ENCODE data around the gene KRT84.

Gene KRT84, protein sequence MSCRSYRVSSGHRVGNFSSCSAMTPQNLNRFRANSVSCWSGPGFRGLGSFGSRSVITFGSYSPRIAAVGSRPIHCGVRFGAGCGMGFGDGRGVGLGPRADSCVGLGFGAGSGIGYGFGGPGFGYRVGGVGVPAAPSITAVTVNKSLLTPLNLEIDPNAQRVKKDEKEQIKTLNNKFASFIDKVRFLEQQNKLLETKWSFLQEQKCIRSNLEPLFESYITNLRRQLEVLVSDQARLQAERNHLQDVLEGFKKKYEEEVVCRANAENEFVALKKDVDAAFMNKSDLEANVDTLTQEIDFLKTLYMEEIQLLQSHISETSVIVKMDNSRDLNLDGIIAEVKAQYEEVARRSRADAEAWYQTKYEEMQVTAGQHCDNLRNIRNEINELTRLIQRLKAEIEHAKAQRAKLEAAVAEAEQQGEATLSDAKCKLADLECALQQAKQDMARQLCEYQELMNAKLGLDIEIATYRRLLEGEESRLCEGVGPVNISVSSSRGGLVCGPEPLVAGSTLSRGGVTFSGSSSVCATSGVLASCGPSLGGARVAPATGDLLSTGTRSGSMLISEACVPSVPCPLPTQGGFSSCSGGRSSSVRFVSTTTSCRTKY

GRCh38 chr12:52385226-52385702, at the start of gene KRT84:
Gene KRT84, minus strand, starts transcription at chr12:52385652. Its CDS starts 67 bp downstream, at chr12:52385585.
- no peak for TF ChIP-seq ZNF274 (IDR thresholded peaks at IDR 0.05; ENCODE audit: low read depth, low read length)
- no peak within 1 kb of the TSS for H3K4me3 ChIP-seq (ENCODE audit: low read length)

DNA sequence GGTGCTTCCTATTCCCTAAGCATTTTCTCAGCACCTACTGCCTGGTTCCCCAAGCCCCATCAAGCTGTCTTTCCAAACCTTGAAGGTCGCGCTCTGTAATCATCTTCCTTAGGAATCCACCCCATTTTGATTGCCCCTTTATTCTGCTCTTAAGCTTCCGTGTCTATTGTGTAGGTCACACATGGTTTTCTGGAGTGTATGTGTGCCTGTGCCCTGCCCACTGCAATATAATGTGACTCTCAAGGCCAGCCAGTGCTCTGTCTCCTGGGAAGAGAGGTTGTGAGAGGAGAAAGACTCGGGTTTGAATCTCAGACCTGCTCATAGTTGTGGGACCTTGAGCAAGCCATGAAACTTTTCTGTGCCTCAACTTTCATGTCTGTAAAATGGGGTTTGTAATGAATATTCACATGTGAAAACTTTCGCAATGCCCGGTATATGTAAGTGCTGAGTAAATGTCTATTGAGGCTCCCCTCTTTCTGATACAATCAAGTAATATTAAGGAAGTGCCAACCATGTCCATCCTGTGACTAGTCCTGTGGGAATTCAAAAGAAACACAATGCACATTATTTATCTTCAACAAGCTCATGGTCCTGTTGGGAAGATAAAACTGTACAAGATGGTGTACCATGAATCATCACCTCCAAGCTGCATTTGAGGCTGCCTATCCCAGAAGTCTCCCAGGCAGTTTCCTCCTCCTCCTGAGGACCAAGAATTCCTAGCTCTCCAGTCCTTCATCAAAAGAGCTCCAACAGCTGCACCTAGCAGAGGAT, 49.5 kb upstream of the KRT84 start:
- no peak overlapping the region for H3K4me3 ChIP-seq (ENCODE audit: low read length)
- TF ChIP-seq ZNF274 (IDR thresholded peaks at IDR 0.05; ENCODE audit: low read depth, low read length) = no peak

- no peak within 1 kb of the TSS for H3K4me3 ChIP-seq (ENCODE audit: low read length)
- TF ChIP-seq ZNF274 (IDR thresholded peaks at IDR 0.05; ENCODE audit: low read depth, low read length) = no peak
Measured at GRCh38 chr12:52434081-52434733, 48.8 kb upstream of the KRT84 start, which contains the start of gene KRT75. Gene KRT75, minus strand, starts transcription at chr12:52434371. Its CDS starts 67 bp downstream, at chr12:52434304.

DNA sequence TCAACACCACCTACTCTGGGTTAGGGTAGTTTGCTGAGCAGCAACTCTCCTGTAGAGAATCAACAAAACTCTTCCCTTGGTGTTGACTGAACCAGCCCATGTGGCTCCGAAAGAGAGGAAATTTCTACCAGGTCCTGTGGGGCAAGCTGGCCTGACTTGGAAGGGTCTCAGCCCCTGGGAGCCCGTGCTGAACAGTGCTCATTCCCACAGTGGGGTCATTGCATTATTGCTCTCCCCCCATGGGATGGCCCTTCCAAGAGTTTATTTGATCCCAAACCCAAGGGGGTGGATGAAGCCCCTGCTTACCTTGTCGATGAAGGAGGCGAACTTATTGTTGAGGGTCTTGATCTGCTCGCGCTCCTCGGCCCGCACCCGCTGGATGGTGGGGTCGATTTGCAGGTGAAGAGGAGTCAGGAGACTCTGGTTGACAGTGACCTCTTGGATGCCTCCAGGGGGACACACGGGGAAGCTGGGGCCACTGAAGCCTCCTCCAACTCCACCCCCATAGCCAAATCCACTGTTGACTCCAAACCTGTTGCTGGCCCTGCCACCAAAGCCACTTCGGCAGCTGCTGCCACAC, 48.1 kb upstream of the KRT84 start:
- H3K4me3 ChIP-seq (ENCODE audit: low read length) = no peak overlapping the region
- no peak for TF ChIP-seq ZNF274 (IDR thresholded peaks at IDR 0.05; ENCODE audit: low read depth, low read length)

DNA sequence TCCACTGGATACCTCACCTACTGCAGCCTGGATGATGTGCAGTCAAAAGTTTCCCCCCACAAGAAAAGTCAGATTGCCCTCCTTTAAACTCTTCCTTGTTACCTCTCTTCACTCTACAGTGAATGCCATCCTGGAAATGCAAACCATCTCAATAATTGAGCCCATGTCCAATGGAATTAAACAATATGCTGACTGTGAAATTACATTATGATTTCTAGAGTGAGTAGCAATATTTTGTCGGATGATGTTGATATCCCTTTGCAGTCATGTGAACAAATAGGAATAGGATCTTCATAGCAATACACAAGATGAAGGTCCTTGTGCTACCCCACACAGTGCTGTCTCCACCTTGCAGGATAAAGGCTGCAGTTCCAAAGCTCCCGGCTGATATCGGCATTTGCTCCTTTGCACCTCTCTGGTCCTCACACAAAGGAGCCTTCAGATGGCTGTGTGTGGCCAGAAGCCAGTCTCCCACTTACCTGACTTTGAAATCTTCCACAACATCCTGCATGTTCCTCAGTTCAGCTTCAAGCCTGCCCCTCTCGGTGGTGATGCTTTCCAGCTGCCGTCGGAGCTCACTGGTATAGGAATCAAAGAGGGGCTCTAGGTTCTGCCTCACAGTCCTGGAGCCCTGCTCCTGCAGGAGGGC, 47.2 kb upstream of the KRT84 start:
- H3K4me3 ChIP-seq (ENCODE audit: low read length) = no peak overlapping the region
- no peak for TF ChIP-seq ZNF274 (IDR thresholded peaks at IDR 0.05; ENCODE audit: low read depth, low read length)

DNA sequence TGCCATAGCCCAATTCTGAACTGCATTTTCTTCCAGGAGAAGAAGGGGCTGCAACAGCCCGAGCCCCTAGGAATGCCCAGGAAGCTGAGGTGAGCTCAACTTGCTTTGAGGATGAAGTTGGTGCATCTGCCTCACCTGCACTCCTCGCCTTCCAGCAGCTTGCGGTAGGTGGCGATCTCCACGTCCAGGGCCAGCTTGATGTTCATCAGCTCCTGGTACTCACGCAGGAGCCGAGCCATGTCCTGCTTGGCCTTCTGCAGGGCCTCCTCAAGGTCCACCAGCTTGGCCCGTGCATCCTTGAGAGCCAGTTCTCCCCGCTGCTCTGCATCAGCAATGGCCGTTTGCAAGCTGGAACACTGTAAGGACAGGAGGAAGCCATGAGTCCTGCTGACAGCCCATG, 42.7 kb upstream of the KRT84 start:
- H3K4me3 ChIP-seq (ENCODE audit: low read length) = no peak overlapping the region
- no peak for TF ChIP-seq ZNF274 (IDR thresholded peaks at IDR 0.05; ENCODE audit: low read depth, low read length)

- no peak for TF ChIP-seq ZNF274 (IDR thresholded peaks at IDR 0.05; ENCODE audit: low read depth, low read length)
Measured at GRCh38 chr12:52427083-52427482, 41.6 kb upstream of the KRT84 start.

DNA sequence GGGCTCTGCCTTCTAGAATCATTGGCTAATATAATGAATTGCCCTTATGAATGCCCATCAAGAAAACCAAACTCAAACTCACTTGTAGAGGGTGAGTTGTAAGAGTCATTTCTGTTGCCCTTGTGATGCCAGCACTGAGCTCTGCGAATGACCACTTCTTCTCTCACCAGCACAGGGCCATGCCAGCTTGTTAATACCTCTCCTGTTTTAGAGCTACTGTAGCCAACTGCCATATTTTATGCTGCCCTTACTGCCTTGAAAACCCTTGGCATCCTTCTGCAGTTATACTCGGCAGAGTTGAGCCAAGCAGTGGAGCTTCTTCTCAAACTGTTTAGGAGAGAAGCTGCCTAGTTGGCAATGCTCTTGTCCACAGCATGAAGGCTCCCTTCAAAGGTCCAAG, 40.6 kb upstream of the KRT84 start:
- no peak overlapping the region for H3K4me3 ChIP-seq (ENCODE audit: low read length)
- no peak for TF ChIP-seq ZNF274 (IDR thresholded peaks at IDR 0.05; ENCODE audit: low read depth, low read length)

More at GRCh38 chr12:52427083-52427482, 41.6 kb upstream of the KRT84 start:
- H3K4me3 ChIP-seq (ENCODE audit: low read length) = no peak overlapping the region

GRCh38 chr12:52425466-52425865, 40.0 kb upstream of the KRT84 start:
- TF ChIP-seq ZNF274 (IDR thresholded peaks at IDR 0.05; ENCODE audit: low read depth, low read length) = no peak
- H3K4me3 ChIP-seq (ENCODE audit: low read length) = no peak overlapping the region

- H3K4me3 ChIP-seq (ENCODE audit: low read length) = no peak overlapping the region
- TF ChIP-seq ZNF274 (IDR thresholded peaks at IDR 0.05; ENCODE audit: low read depth, low read length) = no peak
Measured at GRCh38 chr12:52423661-52424500, 38.4 kb upstream of the KRT84 start.

DNA sequence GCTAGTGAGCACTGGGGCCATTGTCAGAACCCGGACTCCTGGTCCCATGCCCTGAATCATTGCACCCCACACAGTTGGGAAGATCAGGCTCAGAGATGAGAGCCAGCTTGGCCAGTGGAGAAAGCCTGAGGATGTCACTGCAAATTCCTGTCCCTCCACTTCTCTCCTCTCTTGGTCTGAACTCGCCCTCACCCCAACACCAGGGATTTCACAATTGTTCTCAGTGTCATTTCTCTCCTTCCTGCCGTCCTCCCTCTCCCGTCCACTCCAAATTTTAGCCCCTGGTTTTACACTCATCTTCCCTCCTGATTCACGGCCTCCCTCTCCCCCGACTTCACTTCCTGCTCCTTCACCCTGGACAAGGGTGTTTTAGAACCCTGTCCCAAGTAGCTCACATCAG, 37.6 kb upstream of the KRT84 start:
- TF ChIP-seq ZNF274 (IDR thresholded peaks at IDR 0.05; ENCODE audit: low read depth, low read length) = no peak
- H3K4me3 ChIP-seq (ENCODE audit: low read length) = no peak overlapping the region

GRCh38 chr12:52419656-52420055, 34.2 kb upstream of the KRT84 start:
- H3K4me3 ChIP-seq (ENCODE audit: low read length) = no peak overlapping the region
- no peak for TF ChIP-seq ZNF274 (IDR thresholded peaks at IDR 0.05; ENCODE audit: low read depth, low read length)

Data from GM08714 (cell line).